Measurements from ENCODE around the gene ZNF496. TPM values are rescaled to one million over a fixed set of nuclear protein-coding genes. Genes with fewer than 3 reads are reported as not detected.

ZNF496 gene
- total and polyA plus RNA-seq, 9 donors = 19.3 to 53.8 (median 40.0) TPM

DNA sequence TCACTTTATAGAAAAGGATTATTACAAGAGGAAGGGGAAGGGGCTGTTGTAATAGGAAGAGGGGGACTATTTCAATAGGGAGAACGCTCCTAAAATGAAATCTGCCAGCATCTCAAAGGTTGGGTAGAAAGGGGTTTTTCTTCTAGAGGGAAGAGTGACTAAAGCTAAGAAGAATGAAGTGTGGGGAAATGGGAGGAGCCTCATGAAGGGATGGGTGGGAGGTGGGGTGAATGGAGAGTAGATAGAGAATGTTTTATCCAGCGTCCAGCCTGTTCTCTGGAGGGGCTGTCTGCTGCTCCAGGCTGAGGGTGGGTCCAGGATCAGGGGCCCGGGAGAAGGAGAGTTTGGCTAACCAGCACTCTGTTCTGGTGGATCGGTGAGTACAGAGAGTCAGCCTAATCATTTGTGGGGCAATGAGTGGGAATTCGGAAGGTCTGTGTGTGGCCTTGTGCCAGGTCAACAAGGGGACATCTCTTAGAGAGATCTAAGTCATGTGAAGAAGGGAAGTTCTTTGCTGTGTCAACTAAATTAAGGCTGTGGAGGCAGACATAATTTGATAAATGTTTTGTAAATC is 50.6 kb downstream of the ZNF496 start:
- no peaks in the 10 kb centered on the region for H3K27me3 ChIP-seq
- no peaks in the 10 kb centered on the region for H3K9me3 ChIP-seq
- no peaks in the 10 kb centered on the region for H3K4me1 ChIP-seq (ENCODE audit: insufficient read depth)
- no peak overlapping the region for H3K4me3 ChIP-seq
- 42 to 51% (median 45%) methylated on average over 5 of the region's 5 CpGs for WGBS, 3 donors
- no peak for DNase-seq
- TF ChIP-seq EP300 (IDR thresholded peaks at IDR 0.05) = no peak
- no peak for TF ChIP-seq POLR2A (IDR thresholded peaks at IDR 0.05)
- TF ChIP-seq, protein P1, sequence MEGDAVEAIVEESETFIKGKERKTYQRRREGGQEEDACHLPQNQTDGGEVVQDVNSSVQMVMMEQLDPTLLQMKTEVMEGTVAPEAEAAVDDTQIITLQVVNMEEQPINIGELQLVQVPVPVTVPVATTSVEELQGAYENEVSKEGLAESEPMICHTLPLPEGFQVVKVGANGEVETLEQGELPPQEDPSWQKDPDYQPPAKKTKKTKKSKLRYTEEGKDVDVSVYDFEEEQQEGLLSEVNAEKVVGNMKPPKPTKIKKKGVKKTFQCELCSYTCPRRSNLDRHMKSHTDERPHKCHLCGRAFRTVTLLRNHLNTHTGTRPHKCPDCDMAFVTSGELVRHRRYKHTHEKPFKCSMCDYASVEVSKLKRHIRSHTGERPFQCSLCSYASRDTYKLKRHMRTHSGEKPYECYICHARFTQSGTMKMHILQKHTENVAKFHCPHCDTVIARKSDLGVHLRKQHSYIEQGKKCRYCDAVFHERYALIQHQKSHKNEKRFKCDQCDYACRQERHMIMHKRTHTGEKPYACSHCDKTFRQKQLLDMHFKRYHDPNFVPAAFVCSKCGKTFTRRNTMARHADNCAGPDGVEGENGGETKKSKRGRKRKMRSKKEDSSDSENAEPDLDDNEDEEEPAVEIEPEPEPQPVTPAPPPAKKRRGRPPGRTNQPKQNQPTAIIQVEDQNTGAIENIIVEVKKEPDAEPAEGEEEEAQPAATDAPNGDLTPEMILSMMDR (IDR thresholded peaks at IDR 0.05) = no peak
- intact Hi-C loops (cut with DNase I) = no loop called here
- H3K36me3 ChIP-seq = no peaks in the 10 kb centered on the region
- H3K27ac ChIP-seq = no peak overlapping the region

DNA sequence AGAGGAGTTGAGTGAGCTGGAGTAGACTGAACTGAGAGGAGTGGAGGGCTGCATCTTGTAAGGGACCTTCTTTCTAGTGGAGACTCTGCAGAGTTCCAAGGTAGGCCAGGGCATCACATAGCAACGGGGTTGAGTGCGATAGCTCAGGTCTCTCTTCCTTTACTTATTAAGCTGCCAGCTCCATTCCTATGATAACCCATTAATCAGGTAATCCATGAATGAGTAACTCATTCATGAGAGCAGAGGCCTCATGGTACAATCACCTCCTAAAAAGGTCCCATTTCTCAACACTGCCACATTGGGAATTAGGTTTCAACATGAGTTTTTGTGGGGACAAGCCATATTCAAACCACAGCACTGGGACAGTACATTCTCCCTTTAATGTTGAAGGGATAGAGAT is 54.5 kb downstream of the ZNF496 start:
- DNase-seq = no peak
- Histone ChIP-seq H3K36me3 (no peaks in the 10 kb centered on the region), H3K4me1 (ENCODE audit: insufficient read depth) (no peaks in the 10 kb centered on the region), H3K9me3 (no peaks in the 10 kb centered on the region), H3K27ac (no peak overlapping the region), H3K27me3 (no peaks in the 10 kb centered on the region), H3K4me3 (no peak overlapping the region)
- TF ChIP-seq EP300 (IDR thresholded peaks at IDR 0.05) (no peak), POLR2A (IDR thresholded peaks at IDR 0.05) (no peak)
- TF ChIP-seq, protein P1 (IDR thresholded peaks at IDR 0.05) = no peak
- 90 to 100% (median 95%) methylated on average over 2 of the region's 2 CpGs for WGBS, 3 donors
- intact Hi-C loops (cut with DNase I) = no loop called here

DNA sequence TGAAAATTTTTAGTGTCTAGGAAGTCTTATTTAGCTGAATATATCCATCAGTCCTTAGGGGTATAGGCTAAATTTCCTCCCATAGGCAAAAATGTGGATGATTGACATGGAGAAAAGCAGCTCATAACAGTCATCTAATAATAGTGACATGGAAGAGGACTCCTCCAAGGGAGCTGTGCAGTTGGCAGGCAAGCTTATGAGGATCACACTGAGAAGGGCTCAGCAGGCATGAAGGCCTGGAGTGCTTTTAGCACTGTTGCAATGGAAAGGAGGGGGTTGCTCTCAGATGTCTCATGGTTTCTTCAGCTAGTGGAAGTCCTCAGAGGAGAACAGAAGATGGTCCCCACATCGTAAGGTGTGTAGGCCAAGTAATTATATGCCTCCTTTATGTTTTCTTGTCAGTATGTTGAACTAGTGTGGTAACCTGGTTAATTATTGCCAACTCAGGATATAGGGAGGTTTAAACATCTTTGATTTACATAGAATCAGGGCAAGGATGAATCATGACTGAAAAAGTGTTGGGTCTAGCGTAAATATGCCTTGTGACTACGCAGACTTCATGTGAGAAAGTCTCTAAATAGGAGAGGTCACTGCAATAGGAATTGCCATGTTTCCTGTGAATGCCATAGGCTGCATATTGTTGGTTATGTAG is 56.9 kb downstream of the ZNF496 start:
- TF ChIP-seq EP300 (IDR thresholded peaks at IDR 0.05) (no peak), POLR2A (IDR thresholded peaks at IDR 0.05) (no peak)
- TF ChIP-seq, protein P1 (IDR thresholded peaks at IDR 0.05) = no peak
- Histone ChIP-seq H3K4me1 (ENCODE audit: insufficient read depth) (no peaks in the 10 kb centered on the region), H3K9me3 (no peaks in the 10 kb centered on the region), H3K36me3 (no peaks in the 10 kb centered on the region), H3K27ac (no peak overlapping the region), H3K4me3 (no peak overlapping the region), H3K27me3 (no peaks in the 10 kb centered on the region)
- DNase-seq = no peak
- intact Hi-C loops (cut with DNase I) = no loop called here
- WGBS, 3 donors = 88 to 94% (median 92%) methylated on average over 3 of the region's 3 CpGs

DNA sequence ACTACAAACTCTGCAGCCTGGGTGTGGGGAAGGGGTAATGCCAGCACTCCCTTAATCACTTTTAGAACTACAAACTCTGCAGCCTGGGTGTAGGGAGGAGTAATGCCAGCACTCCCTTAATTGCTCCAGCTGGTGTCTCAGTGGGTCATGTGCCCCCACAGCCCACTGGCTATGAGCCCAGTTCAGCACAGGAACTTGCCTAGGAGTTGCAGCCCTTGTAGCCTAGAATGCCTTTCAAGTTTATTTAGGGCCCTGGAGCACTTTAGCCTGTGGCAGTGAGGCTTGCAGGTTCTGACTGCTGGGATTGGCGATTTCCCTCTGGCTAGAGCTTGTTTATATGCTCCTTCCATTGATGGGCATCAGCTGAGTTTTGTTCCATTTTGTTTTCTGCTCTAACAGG is 58.7 kb downstream of the ZNF496 start:
- Histone ChIP-seq H3K27me3 (no peaks in the 10 kb centered on the region), H3K27ac (no peak overlapping the region), H3K9me3 (no peaks in the 10 kb centered on the region), H3K4me3 (no peak overlapping the region), H3K4me1 (ENCODE audit: insufficient read depth) (no peaks in the 10 kb centered on the region), H3K36me3 (no peaks in the 10 kb centered on the region)
- WGBS, 3 donors = 46 to 48% (median 47%) methylated on average over 1 of the region's 1 CpG
- TF ChIP-seq POLR2A (IDR thresholded peaks at IDR 0.05) (no peak), EP300 (IDR thresholded peaks at IDR 0.05) (no peak)
- TF ChIP-seq, protein P1 (IDR thresholded peaks at IDR 0.05) = no peak
- DNase-seq = no peak
- intact Hi-C loops (cut with DNase I) = no loop called here
